ENCODE data around the gene ROCK2. TPM values are rescaled to one million over a fixed set of nuclear protein-coding genes. Genes with fewer than 3 reads are reported as not detected.

Gene ROCK2
- total RNA-seq (2021) (46.2 and 49.4 TPM in 2 replicates), Bru-seq, nascent RNA (percentile 92 among the genes with signal in this experiment), BruChase-seq, experiment 1, labeled RNA remaining after a 2-hour chase (percentile 87 among the genes with signal in this experiment), BruChase-seq, experiment 2, labeled RNA remaining after a 6-hour chase (percentile 88 among the genes with signal in this experiment)
- long read RNA-seq, full-length matches to known transcripts = 25 of 43 reads
- long read RNA-seq, partial matches to known transcripts = 14 of 43 reads
- long read RNA-seq, other reads (novel, unspliced or antisense) = 4 of 43 reads

DNA sequence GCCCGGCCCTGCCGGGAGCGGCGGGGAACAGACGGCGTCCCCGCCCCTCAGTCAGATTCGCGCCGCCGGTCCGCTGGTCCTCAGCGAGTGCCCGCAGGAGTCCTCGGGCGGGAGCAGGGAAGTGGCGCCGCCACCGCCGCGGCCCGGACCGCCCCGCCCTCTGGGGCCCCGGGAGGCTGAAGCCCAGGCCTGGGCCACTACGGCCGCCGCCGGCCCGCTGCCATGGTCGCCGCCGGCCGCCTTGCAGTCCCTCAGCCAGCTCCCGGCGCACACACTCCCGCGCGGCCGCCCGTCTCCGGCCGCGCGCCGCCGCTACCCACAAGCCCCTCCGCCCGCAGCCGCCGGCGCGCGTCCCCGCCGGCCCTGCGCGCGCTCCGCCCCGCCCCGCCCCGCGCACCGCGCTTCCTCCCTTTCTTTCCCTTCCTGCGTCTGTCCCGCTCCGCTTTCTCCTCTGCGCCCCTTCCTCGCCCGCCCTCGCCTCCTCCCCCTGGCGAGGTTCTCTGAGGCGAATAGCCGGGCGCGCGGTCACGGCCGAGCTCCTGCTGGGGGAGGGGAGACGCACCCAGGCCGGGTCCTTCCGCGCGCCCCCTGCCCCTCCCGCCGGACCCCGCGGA, at the start of gene ROCK2:
TSS of gene ROCK2 (minus strand) at position 295 of the 614 bp plus-strand sequence. CDS start 500 bp downstream, outside the sequence.
- Histone ChIP-seq H3K4me3 (ENCODE audit: low read depth, low read length, poor library complexity, severe bottlenecking) (peak within 1 kb of the TSS; percentile 85), H3K36me3 (ENCODE audit: insufficient read depth, low read length, poor library complexity, severe bottlenecking) (no peaks in the 10 kb centered on the region), H3K27me3 (replicated peaks; ENCODE audit: insufficient read depth, low read depth, low read length, poor library complexity) (no peaks in the 10 kb centered on the region), H3K9me3 (ENCODE audit: low read depth, low read length, poor library complexity, severe bottlenecking) (no peaks in the 10 kb centered on the region), H3K27ac (ENCODE audit: low read depth, low read length, poor library complexity, severe bottlenecking) (peak within 1 kb of the TSS; percentile 92), H3K4me1 (ENCODE audit: insufficient read depth, low read length, poor library complexity, severe bottlenecking) (peaks cover 16% of the 10 kb centered on the region)
- intact Hi-C loops (cut with micrococcal nuclease; ENCODE audit: unreplicated experiment) = no loop called here
- BruUV-seq (replicated peaks) = no TSS peak
- CTCF ChIA-PET = no interaction called here
- DNase-seq (ENCODE audit: low spot score) = peak; percentile 93
- TF ChIP-seq CTCF (conservative IDR thresholded peaks at IDR 0.05; ENCODE audit: low read depth, low read length) = no peak
- TF ChIP-seq EZH2 (IDR thresholded peaks at IDR 0.05; ENCODE audit: borderline replicate concordance, low read depth, low read length, poor library complexity, severe bottlenecking) = no peak
- POLR2A ChIA-PET (ENCODE audit: low non-redundant PET) = interaction anchor here (0.8 kb wide), 1 partner anchor 68 kb away, joined by 4 read pairs; no protein-coding TSS in a partner anchor

DNA sequence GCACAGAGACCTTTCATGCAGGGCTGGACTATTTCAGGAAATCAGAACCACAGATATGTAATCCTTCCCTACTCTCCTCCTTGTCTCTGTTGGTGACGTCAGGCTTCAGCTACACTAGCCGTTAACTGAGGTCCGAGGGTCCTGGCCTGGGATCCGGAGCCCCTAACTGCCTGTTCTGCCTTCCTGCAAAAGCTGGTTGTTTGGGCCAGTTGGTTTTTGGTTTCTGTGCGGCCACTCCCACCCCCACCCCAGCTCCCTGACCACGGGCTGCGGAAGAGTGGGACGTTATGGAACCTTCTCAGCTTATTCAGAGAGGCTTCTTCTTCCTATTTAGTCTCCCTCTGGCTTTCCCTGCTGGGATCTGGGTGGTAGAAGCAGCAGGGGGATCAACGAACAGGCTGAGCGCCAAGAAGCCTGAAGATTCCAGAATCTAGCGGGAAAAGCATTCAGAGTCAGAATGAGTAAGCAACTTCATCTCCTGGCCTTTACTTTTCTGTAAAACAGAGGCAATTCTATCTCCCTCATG, 49.3 kb upstream of the ROCK2 start:
- ChIA-PET POLR2A (ENCODE audit: low non-redundant PET) (no interaction called here), CTCF (interaction anchor here (0.6 kb wide), 1 partner anchor 261 kb away, joined by 4 read pairs; a partner anchor contains a TSS)
- Histone ChIP-seq H3K36me3 (ENCODE audit: insufficient read depth, low read length, poor library complexity, severe bottlenecking) (no peaks in the 10 kb centered on the region), H3K27ac (ENCODE audit: low read depth, low read length, poor library complexity, severe bottlenecking) (peak overlapping the region; percentile 41), H3K4me3 (ENCODE audit: low read depth, low read length, poor library complexity, severe bottlenecking) (no peak overlapping the region), H3K4me1 (ENCODE audit: insufficient read depth, low read length, poor library complexity, severe bottlenecking) (peaks cover 2% of the 10 kb centered on the region), H3K27me3 (replicated peaks; ENCODE audit: insufficient read depth, low read depth, low read length, poor library complexity) (no peaks in the 10 kb centered on the region), H3K9me3 (ENCODE audit: low read depth, low read length, poor library complexity, severe bottlenecking) (no peaks in the 10 kb centered on the region)
- no peak for TF ChIP-seq CTCF (conservative IDR thresholded peaks at IDR 0.05; ENCODE audit: low read depth, low read length)
- TF ChIP-seq EZH2 (IDR thresholded peaks at IDR 0.05; ENCODE audit: borderline replicate concordance, low read depth, low read length, poor library complexity, severe bottlenecking) = no peak
- peak; percentile 48 for DNase-seq (ENCODE audit: low spot score)
- BruUV-seq (replicated peaks) = no TSS peak
- intact Hi-C loops (cut with micrococcal nuclease; ENCODE audit: unreplicated experiment) = no loop called here

GRCh38 chr2:11391942-11392266, 47.5 kb upstream of the ROCK2 start:
- ChIA-PET POLR2A (ENCODE audit: low non-redundant PET) (no interaction called here), CTCF (no interaction called here)
- Histone ChIP-seq H3K4me3 (ENCODE audit: low read depth, low read length, poor library complexity, severe bottlenecking) (no peak overlapping the region), H3K27me3 (replicated peaks; ENCODE audit: insufficient read depth, low read depth, low read length, poor library complexity) (no peaks in the 10 kb centered on the region), H3K36me3 (ENCODE audit: insufficient read depth, low read length, poor library complexity, severe bottlenecking) (no peaks in the 10 kb centered on the region), H3K4me1 (ENCODE audit: insufficient read depth, low read length, poor library complexity, severe bottlenecking) (no peaks in the 10 kb centered on the region), H3K27ac (ENCODE audit: low read depth, low read length, poor library complexity, severe bottlenecking) (no peak overlapping the region), H3K9me3 (ENCODE audit: low read depth, low read length, poor library complexity, severe bottlenecking) (no peaks in the 10 kb centered on the region)
- intact Hi-C loops (cut with micrococcal nuclease; ENCODE audit: unreplicated experiment) = no loop called here
- TF ChIP-seq CTCF (conservative IDR thresholded peaks at IDR 0.05; ENCODE audit: low read depth, low read length) (no peak), EZH2 (IDR thresholded peaks at IDR 0.05; ENCODE audit: borderline replicate concordance, low read depth, low read length, poor library complexity, severe bottlenecking) (no peak)
- no peak for DNase-seq (ENCODE audit: low spot score)
- BruUV-seq (replicated peaks) = no TSS peak

Measured in A673 (cell line).